ENCODE results near the gene GNAI2.

- TF ChIP-seq CTCF (IDR thresholded peaks at IDR 0.05), result no peak
- no peak for TF ChIP-seq POLR2A (IDR thresholded peaks at IDR 0.05)
These were observed 5.2 kb upstream of the GNAI2 start for GRCh38 chr3:50230794-50231125.
